ENCODE results near the gene DRAP1.
A peak's percentile ranks its signal among the peaks of the same experiment; 100 is the strongest.

The DRAP1 gene

GRCh38 chr11:65873318-65874156 lies 45.7 kb upstream of the DRAP1 start:
- peak; percentile 82 for DNase-seq (ENCODE audit: low read depth, low spot score)
- Histone ChIP-seq H3K27me3 (ENCODE audit: insufficient read depth, insufficient read length) (no peaks in the 10 kb centered on the region), H3K4me3 (ENCODE audit: insufficient read length, low read depth) (peak overlapping the region; percentile 64), H3K36me3 (ENCODE audit: insufficient read depth, insufficient read length, low read length) (peaks cover 31% of the 10 kb centered on the region), H3K9me3 (ENCODE audit: insufficient read depth, low read length) (no peaks in the 10 kb centered on the region), H3K9ac (ENCODE audit: insufficient read length, low read depth) (peak overlapping the region; percentile 58), H3K4me1 (ENCODE audit: insufficient read depth, insufficient read length) (peaks cover 18% of the 10 kb centered on the region)
- no peak for TF ChIP-seq SUZ12 (IDR thresholded peaks at IDR 0.05; ENCODE audit: extremely low read depth, insufficient read depth, insufficient read length)
- no peak for TF ChIP-seq YY1 (IDR thresholded peaks at IDR 0.05; ENCODE audit: insufficient read depth, insufficient read length)
- TF ChIP-seq ZNF274 (IDR thresholded peaks at IDR 0.05; ENCODE audit: low read depth, low read length) = no peak

- TF ChIP-seq ZNF274 (IDR thresholded peaks at IDR 0.05; ENCODE audit: low read depth, low read length) (no peak), SUZ12 (IDR thresholded peaks at IDR 0.05; ENCODE audit: extremely low read depth, insufficient read depth, insufficient read length) (no peak), YY1 (IDR thresholded peaks at IDR 0.05; ENCODE audit: insufficient read depth, insufficient read length) (no peak)
- peaks cover 3% of the 10 kb centered on the region; the same call in 1 of the 2 replicates for H3K9me3 ChIP-seq (ENCODE audit: insufficient read depth, low read length)
- peaks cover 40% of the 10 kb centered on the region for H3K36me3 ChIP-seq (ENCODE audit: insufficient read depth, insufficient read length, low read length)
- H3K4me1 ChIP-seq (ENCODE audit: insufficient read depth, insufficient read length) = peaks cover 3% of the 10 kb centered on the region
- no peaks in the 10 kb centered on the region for H3K27me3 ChIP-seq (ENCODE audit: insufficient read depth, insufficient read length)
- H3K4me3 ChIP-seq (ENCODE audit: insufficient read length, low read depth) = no peak within 1 kb of the TSS
- DNase-seq (ENCODE audit: low read depth, low spot score) = no peak
- H3K9ac ChIP-seq (ENCODE audit: insufficient read length, low read depth) = no peak within 1 kb of the TSS
These were observed 39.6 kb upstream of the DRAP1 start, which contains the start of gene CTSW for GRCh38 chr11:65879617-65880016. CTSW (plus strand) TSS chr11:65879837; CDS start chr11:65879855, 18 bp downstream.

- DNase-seq (ENCODE audit: low read depth, low spot score) = no peak
- Histone ChIP-seq H3K9ac (ENCODE audit: insufficient read length, low read depth) (no peak overlapping the region), H3K36me3 (ENCODE audit: insufficient read depth, insufficient read length, low read length) (peaks cover 44% of the 10 kb centered on the region), H3K27me3 (ENCODE audit: insufficient read depth, insufficient read length) (no peaks in the 10 kb centered on the region), H3K9me3 (ENCODE audit: insufficient read depth, low read length) (peaks cover 7% of the 10 kb centered on the region; the same call in 1 of the 2 replicates), H3K4me1 (ENCODE audit: insufficient read depth, insufficient read length) (peaks cover 7% of the 10 kb centered on the region), H3K4me3 (ENCODE audit: insufficient read length, low read depth) (no peak overlapping the region)
- no peak for TF ChIP-seq SUZ12 (IDR thresholded peaks at IDR 0.05; ENCODE audit: extremely low read depth, insufficient read depth, insufficient read length)
- no peak for TF ChIP-seq ZNF274 (IDR thresholded peaks at IDR 0.05; ENCODE audit: low read depth, low read length)
- TF ChIP-seq YY1 (IDR thresholded peaks at IDR 0.05; ENCODE audit: insufficient read depth, insufficient read length) = no peak
These were observed 39.2 kb upstream of the DRAP1 start for GRCh38 chr11:65880027-65880426.

GRCh38 chr11:65880844-65881421 lies 38.3 kb upstream of the DRAP1 start:
- no peak overlapping the region for H3K4me3 ChIP-seq (ENCODE audit: insufficient read length, low read depth)
- DNase-seq (ENCODE audit: low read depth, low spot score) = no peak
- peaks cover 7% of the 10 kb centered on the region for H3K4me1 ChIP-seq (ENCODE audit: insufficient read depth, insufficient read length)
- peaks cover 52% of the 10 kb centered on the region for H3K36me3 ChIP-seq (ENCODE audit: insufficient read depth, insufficient read length, low read length)
- TF ChIP-seq SUZ12 (IDR thresholded peaks at IDR 0.05; ENCODE audit: extremely low read depth, insufficient read depth, insufficient read length) (no peak), ZNF274 (IDR thresholded peaks at IDR 0.05; ENCODE audit: low read depth, low read length) (no peak), YY1 (IDR thresholded peaks at IDR 0.05; ENCODE audit: insufficient read depth, insufficient read length) (no peak)
- peaks cover 15% of the 10 kb centered on the region; the same call in 1 of the 2 replicates for H3K9me3 ChIP-seq (ENCODE audit: insufficient read depth, low read length)
- peak overlapping the region; percentile 16 for H3K9ac ChIP-seq (ENCODE audit: insufficient read length, low read depth)
- no peaks in the 10 kb centered on the region for H3K27me3 ChIP-seq (ENCODE audit: insufficient read depth, insufficient read length)

GRCh38 chr11:65882120-65883057 lies 36.8 kb upstream of the DRAP1 start:
- Histone ChIP-seq H3K9ac (ENCODE audit: insufficient read length, low read depth) (no peak overlapping the region), H3K4me1 (ENCODE audit: insufficient read depth, insufficient read length) (peaks cover 9% of the 10 kb centered on the region), H3K4me3 (ENCODE audit: insufficient read length, low read depth) (no peak overlapping the region), H3K27me3 (ENCODE audit: insufficient read depth, insufficient read length) (no peaks in the 10 kb centered on the region), H3K9me3 (ENCODE audit: insufficient read depth, low read length) (peaks cover 20% of the 10 kb centered on the region; the same call in 1 of the 2 replicates), H3K36me3 (ENCODE audit: insufficient read depth, insufficient read length, low read length) (peaks cover 66% of the 10 kb centered on the region)
- TF ChIP-seq YY1 (IDR thresholded peaks at IDR 0.05; ENCODE audit: insufficient read depth, insufficient read length) (no peak), SUZ12 (IDR thresholded peaks at IDR 0.05; ENCODE audit: extremely low read depth, insufficient read depth, insufficient read length) (no peak), ZNF274 (IDR thresholded peaks at IDR 0.05; ENCODE audit: low read depth, low read length) (no peak)
- no peak for DNase-seq (ENCODE audit: low read depth, low spot score)

- H3K9ac ChIP-seq (ENCODE audit: insufficient read length, low read depth) = no peak overlapping the region
- peaks cover 66% of the 10 kb centered on the region for H3K36me3 ChIP-seq (ENCODE audit: insufficient read depth, insufficient read length, low read length)
- TF ChIP-seq YY1 (IDR thresholded peaks at IDR 0.05; ENCODE audit: insufficient read depth, insufficient read length) = no peak
- no peak for TF ChIP-seq SUZ12 (IDR thresholded peaks at IDR 0.05; ENCODE audit: extremely low read depth, insufficient read depth, insufficient read length)
- no peak for TF ChIP-seq ZNF274 (IDR thresholded peaks at IDR 0.05; ENCODE audit: low read depth, low read length)
- peaks cover 10% of the 10 kb centered on the region for H3K4me1 ChIP-seq (ENCODE audit: insufficient read depth, insufficient read length)
- H3K4me3 ChIP-seq (ENCODE audit: insufficient read length, low read depth) = no peak overlapping the region
- no peak for DNase-seq (ENCODE audit: low read depth, low spot score)
- no peaks in the 10 kb centered on the region for H3K27me3 ChIP-seq (ENCODE audit: insufficient read depth, insufficient read length)
- H3K9me3 ChIP-seq (ENCODE audit: insufficient read depth, low read length) = peaks cover 20% of the 10 kb centered on the region; the same call in 1 of the 2 replicates
These were observed 36.0 kb upstream of the DRAP1 start for GRCh38 chr11:65883058-65883761.
